NCI-H526 treated with DMSO at 0.1 percent for 48 hours (cell line): ENCODE measurements around the gene FAM163B.

ENCODE experiments used
- DNase-seq: peaks from one replicate; lab custom pipeline; 2025; lab: John Stamatoyannopoulos, UW

The FAM163B gene

DNA sequence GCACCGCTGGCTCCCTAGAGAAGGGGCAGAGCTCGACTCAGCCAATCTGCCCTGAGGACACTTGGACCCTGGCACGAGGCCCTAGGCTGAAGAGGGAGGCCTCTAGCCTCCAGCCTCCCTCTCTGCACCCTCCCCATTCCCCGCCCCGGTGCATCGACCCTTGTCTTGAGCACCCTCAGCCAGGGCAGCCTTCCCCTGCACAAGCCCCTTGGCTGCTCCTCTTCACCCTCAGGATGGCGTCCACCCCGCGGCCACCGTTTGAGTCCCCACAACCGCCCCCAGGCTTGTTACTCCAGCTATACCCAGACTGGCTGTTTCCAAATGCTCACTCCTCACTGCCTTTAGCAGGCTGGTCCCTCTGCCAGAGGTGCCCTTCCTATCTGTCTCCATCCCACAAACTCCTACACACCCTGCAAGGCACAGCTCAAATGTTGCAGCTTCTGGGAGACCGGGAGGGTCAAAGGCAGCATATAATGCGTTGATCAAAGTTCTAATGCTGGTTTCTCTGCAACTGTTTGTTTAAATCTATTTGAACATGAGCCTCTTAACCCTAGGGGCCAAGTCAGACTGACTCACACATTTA lies 6.5 kb upstream of the FAM163B start:
- no peak for DNase-seq

GRCh38 chr9:133615186-133615585 lies 6.0 kb upstream of the FAM163B start:
- no peak for DNase-seq

- no peak for DNase-seq
Measured at GRCh38 chr9:133614678-133615077, 5.5 kb upstream of the FAM163B start.

- no peak for DNase-seq
Measured at GRCh38 chr9:133614056-133614455, 4.9 kb upstream of the FAM163B start.

DNA sequence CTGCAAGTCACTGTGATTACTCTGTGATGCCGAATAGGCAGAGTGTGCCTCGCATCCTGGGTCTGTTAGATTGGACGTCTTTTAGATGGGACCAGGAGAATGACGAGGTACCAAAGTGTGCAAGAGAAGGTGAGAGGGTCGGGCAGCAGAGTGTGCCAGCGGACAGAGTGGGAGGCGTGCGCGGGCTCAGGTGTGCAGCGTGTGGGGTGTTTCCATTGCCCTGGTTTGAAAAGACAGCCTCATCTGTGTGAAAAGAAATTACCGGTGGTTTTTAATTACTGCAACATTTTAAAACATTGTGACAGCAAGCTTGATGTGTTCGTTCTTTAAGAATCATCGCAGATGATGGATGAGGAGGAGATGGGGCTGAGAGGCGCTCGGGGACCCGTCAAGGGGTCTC lies 4.2 kb upstream of the FAM163B start:
- DNase-seq, result no peak

GRCh38 chr9:133612816-133613215 lies 3.6 kb upstream of the FAM163B start:
- DNase-seq, result no peak

- no peak for DNase-seq
Measured at GRCh38 chr9:133612051-133612450, 2.9 kb upstream of the FAM163B start.

DNA sequence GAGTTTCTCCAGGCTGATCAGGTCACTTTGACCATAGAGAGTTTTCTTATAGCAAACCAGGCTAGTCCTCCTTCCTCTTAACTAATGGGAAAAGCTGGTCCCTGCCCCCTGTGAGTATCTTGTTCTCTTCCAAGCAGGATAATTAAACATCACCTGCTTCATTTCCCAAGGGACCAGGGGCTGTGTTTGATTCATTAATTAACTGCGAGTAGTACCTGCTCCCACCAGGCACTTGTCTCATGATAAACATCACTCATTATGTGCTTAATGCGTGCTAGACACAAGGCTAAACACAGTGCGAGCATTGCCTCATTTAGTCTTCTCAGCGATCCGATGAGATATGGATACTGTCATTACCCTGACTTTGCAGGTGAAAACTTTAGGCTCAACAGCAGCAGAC lies 1.7 kb upstream of the FAM163B start:
- no peak for DNase-seq

GRCh38 chr9:133608889-133609288 lies 300 bp downstream of the FAM163B start:
- no peak for DNase-seq

DNA sequence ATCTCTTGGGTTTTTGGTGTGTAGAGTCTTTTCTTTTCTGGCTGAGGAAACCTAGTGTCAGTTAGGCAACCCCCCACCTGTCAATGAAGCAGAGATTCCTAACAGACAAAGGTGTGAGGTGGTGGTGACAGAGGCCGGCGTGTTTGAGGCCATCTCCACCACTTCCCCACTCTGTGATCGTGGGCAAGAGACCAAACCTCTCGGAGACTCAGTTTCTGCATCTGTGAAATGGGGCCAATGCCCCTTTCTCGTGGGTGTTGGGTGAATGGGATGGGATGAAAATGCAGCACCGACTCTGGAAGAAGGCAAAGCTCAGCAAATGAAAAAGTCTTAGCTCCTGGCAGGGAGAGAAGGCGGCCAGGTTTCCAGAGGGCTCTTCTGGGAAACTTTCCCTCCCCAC lies 807 bp downstream of the FAM163B start:
- no peak for DNase-seq

DNA sequence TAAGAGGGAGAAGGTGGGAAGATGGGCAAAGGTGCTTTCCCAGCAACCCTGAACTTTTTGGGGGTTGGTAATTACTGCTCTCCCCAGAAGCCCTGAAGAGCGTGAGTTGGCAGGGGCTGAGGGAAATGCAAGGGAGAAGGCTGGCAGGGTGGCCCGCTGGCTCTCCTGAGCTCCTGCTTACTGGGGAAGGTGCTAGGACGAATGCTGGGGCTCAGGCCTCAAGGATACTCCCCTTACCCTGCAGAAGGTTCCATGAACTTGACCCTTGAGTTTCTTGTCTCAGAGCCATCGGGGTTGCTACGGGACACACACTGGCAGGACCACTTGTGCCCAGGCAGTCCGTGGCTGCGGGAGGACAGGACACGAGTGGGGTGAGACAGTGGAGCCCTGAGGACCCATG lies 1.2 kb downstream of the FAM163B start:
- DNase-seq, result no peak

GRCh38 chr9:133607381-133607780 lies 1.8 kb downstream of the FAM163B start:
- no peak for DNase-seq

DNA sequence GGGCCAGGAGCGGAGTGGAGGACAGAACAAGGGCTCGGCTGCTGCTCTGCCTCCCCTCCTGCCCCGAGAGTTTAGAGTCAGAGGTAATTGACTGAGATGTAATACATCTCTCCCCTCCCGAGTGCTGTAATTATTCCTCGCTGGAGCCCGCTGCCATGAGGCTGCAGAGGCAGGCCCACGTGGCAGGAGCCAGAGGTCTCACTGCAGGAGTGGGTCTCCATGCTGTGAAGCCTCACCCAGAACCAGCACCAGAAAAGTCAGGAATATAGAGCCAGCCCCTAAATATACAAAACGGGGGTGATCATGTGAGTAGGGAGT lies 2.5 kb downstream of the FAM163B start:
- no peak for DNase-seq

GRCh38 chr9:133605856-133606707 lies 3.1 kb downstream of the FAM163B start:
- no peak for DNase-seq

GRCh38 chr9:133605446-133605845 lies 3.7 kb downstream of the FAM163B start:
- no peak for DNase-seq

GRCh38 chr9:133604856-133605255 lies 4.3 kb downstream of the FAM163B start:
- no peak for DNase-seq

GRCh38 chr9:133604214-133604613 lies 5.0 kb downstream of the FAM163B start:
- DNase-seq, result no peak

- DNase-seq, result no peak
Measured at GRCh38 chr9:133603135-133603927, 5.9 kb downstream of the FAM163B start.

DNA sequence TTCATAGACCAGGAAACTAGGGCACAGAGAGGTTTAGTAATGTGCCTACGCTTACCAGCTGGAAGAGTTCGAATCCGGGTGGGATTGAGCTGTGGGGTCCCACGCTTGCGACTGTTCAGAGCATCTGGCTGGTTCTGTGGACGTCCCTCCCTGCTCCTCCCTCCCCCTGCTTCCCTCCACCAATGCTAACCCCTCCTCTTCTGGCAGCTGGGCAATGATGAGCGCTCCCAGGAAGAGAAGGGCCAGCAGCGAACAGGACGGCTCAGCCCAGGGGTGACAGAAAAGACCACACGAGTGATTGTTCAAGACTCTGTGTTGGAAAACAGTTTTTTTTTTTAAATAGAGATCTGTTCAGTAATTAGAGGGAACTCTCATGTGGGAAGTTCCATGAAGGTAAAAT lies 6.9 kb downstream of the FAM163B start:
- no peak for DNase-seq

GRCh38 chr9:133601746-133602145 lies 7.4 kb downstream of the FAM163B start:
- no peak for DNase-seq

GRCh38 chr9:133600739-133601138 lies 8.4 kb downstream of the FAM163B start:
- DNase-seq, result no peak

DNA sequence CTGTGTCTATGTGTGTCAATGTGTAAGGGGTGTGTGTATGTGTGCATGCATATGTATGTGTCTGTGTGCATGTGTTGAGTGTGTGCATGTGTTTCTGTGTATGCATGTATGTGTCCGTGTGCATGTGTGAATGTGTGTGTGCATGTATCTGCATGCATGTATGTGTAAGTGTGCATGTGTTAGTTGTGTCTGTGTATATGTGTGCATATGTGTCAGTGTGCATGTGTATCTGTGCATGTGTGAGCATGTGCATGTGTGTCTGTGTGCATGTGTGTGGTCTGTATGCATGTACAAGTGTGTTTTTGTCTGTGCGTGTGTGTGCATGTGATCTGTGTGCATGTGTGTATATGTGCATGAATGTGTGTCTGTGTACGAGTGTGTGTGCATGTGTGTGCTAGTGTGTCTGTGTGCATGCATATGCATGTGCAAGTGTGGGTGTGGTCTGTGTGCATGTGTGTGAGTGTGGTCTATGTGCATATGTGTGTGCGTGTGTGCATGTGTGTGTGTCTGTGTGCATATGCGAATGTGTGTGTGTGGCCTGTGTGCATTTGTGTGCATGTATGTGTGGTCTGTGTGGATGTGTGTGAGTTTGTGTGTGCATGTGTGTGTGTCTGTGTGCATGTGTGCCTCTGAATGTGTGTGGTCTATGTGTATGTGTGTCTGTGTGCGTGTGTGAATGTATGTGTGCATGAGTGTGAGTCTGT lies 9.6 kb downstream of the FAM163B start:
- no peak for DNase-seq

DNA sequence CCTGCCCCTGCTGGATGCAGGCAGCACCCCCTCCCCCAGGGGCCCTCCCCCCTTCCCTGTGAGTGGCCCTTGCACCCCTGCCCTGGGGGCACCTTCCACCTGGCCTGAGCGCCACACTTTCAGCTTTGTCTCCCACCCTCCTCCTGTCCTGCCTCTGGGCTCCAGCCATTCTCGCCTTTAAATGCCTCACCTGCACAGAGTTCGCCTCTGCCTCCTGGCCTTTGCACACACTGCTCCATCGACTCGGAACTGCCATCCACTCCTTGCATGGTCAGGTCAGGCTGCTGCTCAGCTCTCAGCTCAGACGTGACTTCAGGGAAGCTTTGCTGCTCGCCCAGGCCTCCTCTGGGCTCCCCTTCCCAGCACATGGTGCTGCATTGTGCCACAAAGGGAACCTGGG lies 10.2 kb downstream of the FAM163B start:
- no peak for DNase-seq
